ENCODE data around the gene ZNG1B.
"Not testable (repeated sequence)": the region's sequence is repeated elsewhere in the genome, so short reads cannot be mapped to it uniquely, and the experiment has no call there.

ZNG1B gene

GRCh38 chr2:113528126-113528525, 90.6 kb downstream of the ZNG1B start:
- not testable (repeated sequence) for H3K27me3 ChIP-seq (ENCODE audit: control insufficient read depth, insufficient read depth, low read length); H3K4me1 ChIP-seq (ENCODE audit: control insufficient read depth, insufficient read depth, low read length)

GRCh38 chr2:113528904-113529303, 91.4 kb downstream of the ZNG1B start:
- H3K9me3 ChIP-seq (ENCODE audit: control insufficient read depth, insufficient read depth, low read length); H3K27me3 ChIP-seq (ENCODE audit: control insufficient read depth, insufficient read depth, low read length); H3K27ac ChIP-seq (ENCODE audit: low read depth, low read length); H3K36me3 ChIP-seq (ENCODE audit: control insufficient read depth, insufficient read depth, low read length); H3K9ac ChIP-seq (ENCODE audit: low read depth, low read length); H3K4me3 ChIP-seq (ENCODE audit: low read depth, low read length); H3K4me1 ChIP-seq (ENCODE audit: control insufficient read depth, insufficient read depth, low read length): not testable (repeated sequence)

More at GRCh38 chr2:113528126-113528525, 90.6 kb downstream of the ZNG1B start:
- H3K9me3 ChIP-seq (ENCODE audit: control insufficient read depth, insufficient read depth, low read length); H3K36me3 ChIP-seq (ENCODE audit: control insufficient read depth, insufficient read depth, low read length); H3K27ac ChIP-seq (ENCODE audit: low read depth, low read length); H3K9ac ChIP-seq (ENCODE audit: low read depth, low read length); H3K4me3 ChIP-seq (ENCODE audit: low read depth, low read length): not testable (repeated sequence)

- not testable (repeated sequence) for H3K36me3 ChIP-seq (ENCODE audit: control insufficient read depth, insufficient read depth, low read length); H3K4me3 ChIP-seq (ENCODE audit: low read depth, low read length); H3K27ac ChIP-seq (ENCODE audit: low read depth, low read length); H3K4me1 ChIP-seq (ENCODE audit: control insufficient read depth, insufficient read depth, low read length); H3K9me3 ChIP-seq (ENCODE audit: control insufficient read depth, insufficient read depth, low read length); H3K27me3 ChIP-seq (ENCODE audit: control insufficient read depth, insufficient read depth, low read length); H3K9ac ChIP-seq (ENCODE audit: low read depth, low read length)
These were observed 95.5 kb downstream of the ZNG1B start for GRCh38 chr2:113532991-113533390.

- H3K9me3 ChIP-seq (ENCODE audit: control insufficient read depth, insufficient read depth, low read length); H3K36me3 ChIP-seq (ENCODE audit: control insufficient read depth, insufficient read depth, low read length); H3K9ac ChIP-seq (ENCODE audit: low read depth, low read length); H3K4me3 ChIP-seq (ENCODE audit: low read depth, low read length); H3K27ac ChIP-seq (ENCODE audit: low read depth, low read length); H3K4me1 ChIP-seq (ENCODE audit: control insufficient read depth, insufficient read depth, low read length): not testable (repeated sequence)
- peaks cover 12% of the 10 kb centered on the region for H3K27me3 ChIP-seq (ENCODE audit: control insufficient read depth, insufficient read depth, low read length)
These were observed 99.1 kb downstream of the ZNG1B start for GRCh38 chr2:113536573-113536972.

- not testable (repeated sequence) for H3K36me3 ChIP-seq (ENCODE audit: control insufficient read depth, insufficient read depth, low read length); H3K9ac ChIP-seq (ENCODE audit: low read depth, low read length); H3K27ac ChIP-seq (ENCODE audit: low read depth, low read length); H3K4me3 ChIP-seq (ENCODE audit: low read depth, low read length); H3K9me3 ChIP-seq (ENCODE audit: control insufficient read depth, insufficient read depth, low read length); H3K4me1 ChIP-seq (ENCODE audit: control insufficient read depth, insufficient read depth, low read length)
- H3K27me3 ChIP-seq (ENCODE audit: control insufficient read depth, insufficient read depth, low read length): peaks cover 35% of the 10 kb centered on the region
These were observed 103.3 kb downstream of the ZNG1B start for GRCh38 chr2:113540834-113541203.

GRCh38 chr2:113541204-113541975, 103.9 kb downstream of the ZNG1B start:
- not testable (repeated sequence) for H3K36me3 ChIP-seq (ENCODE audit: control insufficient read depth, insufficient read depth, low read length); H3K27ac ChIP-seq (ENCODE audit: low read depth, low read length); H3K9ac ChIP-seq (ENCODE audit: low read depth, low read length); H3K4me1 ChIP-seq (ENCODE audit: control insufficient read depth, insufficient read depth, low read length); H3K9me3 ChIP-seq (ENCODE audit: control insufficient read depth, insufficient read depth, low read length)
- Histone ChIP-seq H3K4me3 (ENCODE audit: low read depth, low read length) (peak overlapping the region; percentile 52), H3K27me3 (ENCODE audit: control insufficient read depth, insufficient read depth, low read length) (peaks cover 35% of the 10 kb centered on the region)

GRCh38 chr2:113541976-113542485, 104.5 kb downstream of the ZNG1B start:
- H3K4me1 ChIP-seq (ENCODE audit: control insufficient read depth, insufficient read depth, low read length); H3K36me3 ChIP-seq (ENCODE audit: control insufficient read depth, insufficient read depth, low read length); H3K9ac ChIP-seq (ENCODE audit: low read depth, low read length); H3K9me3 ChIP-seq (ENCODE audit: control insufficient read depth, insufficient read depth, low read length); H3K27ac ChIP-seq (ENCODE audit: low read depth, low read length): not testable (repeated sequence)
- peaks cover 35% of the 10 kb centered on the region for H3K27me3 ChIP-seq (ENCODE audit: control insufficient read depth, insufficient read depth, low read length)
- H3K4me3 ChIP-seq (ENCODE audit: low read depth, low read length): peak overlapping the region; percentile 52

- H3K27ac ChIP-seq (ENCODE audit: low read depth, low read length); H3K4me3 ChIP-seq (ENCODE audit: low read depth, low read length); H3K36me3 ChIP-seq (ENCODE audit: control insufficient read depth, insufficient read depth, low read length); H3K9ac ChIP-seq (ENCODE audit: low read depth, low read length); H3K9me3 ChIP-seq (ENCODE audit: control insufficient read depth, insufficient read depth, low read length); H3K4me1 ChIP-seq (ENCODE audit: control insufficient read depth, insufficient read depth, low read length): not testable (repeated sequence)
- H3K27me3 ChIP-seq (ENCODE audit: control insufficient read depth, insufficient read depth, low read length): peaks cover 35% of the 10 kb centered on the region
These were observed 105.0 kb downstream of the ZNG1B start for GRCh38 chr2:113542529-113542928.

Measured in HUES48 (cell line).